Fibroblast of the conjunctiva (primary cell): ENCODE results near the gene PUM2.
A peak's percentile ranks its signal among the peaks of the same experiment; 100 is the strongest.

Experiments used
- DNase-seq: peaks from one replicate; pipeline ENCODE4 v3.0.0-alpha.2; 2010; ENCODE audit warnings: low read depth

Gene PUM2

GRCh38 chr2:20346565-20347381, 3.9 kb downstream of the PUM2 start:
- DNase-seq: no peak

GRCh38 chr2:20343128-20343527, 7.5 kb downstream of the PUM2 start:
- DNase-seq: no peak

- no peak for DNase-seq
Measured at GRCh38 chr2:20339012-20339411, 11.6 kb downstream of the PUM2 start.

- DNase-seq: no peak
Measured at GRCh38 chr2:20334605-20335203, 15.9 kb downstream of the PUM2 start.

- DNase-seq: no peak
Measured at GRCh38 chr2:20333738-20334137, 16.9 kb downstream of the PUM2 start.

GRCh38 chr2:20330192-20330591, 20.5 kb downstream of the PUM2 start:
- no peak for DNase-seq

- no peak for DNase-seq
Measured at GRCh38 chr2:20327370-20327769, 23.3 kb downstream of the PUM2 start.

- DNase-seq: peak; percentile 40
Measured at GRCh38 chr2:20326163-20326780, 24.4 kb downstream of the PUM2 start.

- DNase-seq: no peak
Measured at GRCh38 chr2:20322527-20323300, 27.9 kb downstream of the PUM2 start.

- no peak for DNase-seq
Measured at GRCh38 chr2:20317690-20318089, 33.0 kb downstream of the PUM2 start.

- no peak for DNase-seq
Measured at GRCh38 chr2:20317197-20317596, 33.4 kb downstream of the PUM2 start.

- DNase-seq: no peak
Measured at GRCh38 chr2:20314562-20315501, 35.8 kb downstream of the PUM2 start.

- no peak for DNase-seq
Measured at GRCh38 chr2:20313659-20314058, 37.0 kb downstream of the PUM2 start.

- no peak for DNase-seq
Measured at GRCh38 chr2:20309001-20309400, 41.6 kb downstream of the PUM2 start.

- DNase-seq: no peak
Measured at GRCh38 chr2:20307311-20307710, 43.3 kb downstream of the PUM2 start.

GRCh38 chr2:20304411-20304810, 46.2 kb downstream of the PUM2 start:
- no peak for DNase-seq

- no peak for DNase-seq
Measured at GRCh38 chr2:20303966-20304365, 46.7 kb downstream of the PUM2 start.

- no peak for DNase-seq
Measured at GRCh38 chr2:20302019-20302418, 48.6 kb downstream of the PUM2 start.

- no peak for DNase-seq
Measured at GRCh38 chr2:20300656-20301055, 50.0 kb downstream of the PUM2 start.

GRCh38 chr2:20299113-20299512, 51.5 kb downstream of the PUM2 start:
- DNase-seq: no peak

GRCh38 chr2:20294231-20294630, 56.4 kb downstream of the PUM2 start:
- DNase-seq: no peak
